ENCODE measurements around the gene TCEA3.

The TCEA3 gene

GRCh38 chr1:23392125-23392855 lies 32.3 kb downstream of the TCEA3 start:
- no peak for TF ChIP-seq CTCF (IDR thresholded peaks at IDR 0.05; ENCODE audit: extremely low read depth, missing control alignments)
- DNase-seq (ENCODE audit: low spot score), result no peak

GRCh38 chr1:23389837-23390321 lies 34.7 kb downstream of the TCEA3 start:
- no peak for DNase-seq (ENCODE audit: low spot score)
- TF ChIP-seq CTCF (IDR thresholded peaks at IDR 0.05; ENCODE audit: extremely low read depth, missing control alignments), result no peak

- TF ChIP-seq CTCF (IDR thresholded peaks at IDR 0.05; ENCODE audit: extremely low read depth, missing control alignments), result no peak
- no peak for DNase-seq (ENCODE audit: low spot score)
Observed at GRCh38 chr1:23387494-23387893, 37.1 kb downstream of the TCEA3 start.

GRCh38 chr1:23385119-23385621 lies 39.4 kb downstream of the TCEA3 start:
- no peak for TF ChIP-seq CTCF (IDR thresholded peaks at IDR 0.05; ENCODE audit: extremely low read depth, missing control alignments)

GRCh38 chr1:23384312-23385058 lies 40.1 kb downstream of the TCEA3 start:
- DNase-seq (ENCODE audit: low spot score), result no peak
- TF ChIP-seq CTCF (IDR thresholded peaks at IDR 0.05; ENCODE audit: extremely low read depth, missing control alignments), result no peak

More at GRCh38 chr1:23385119-23385621, 39.4 kb downstream of the TCEA3 start:
- DNase-seq (ENCODE audit: low spot score), result no peak

- TF ChIP-seq CTCF (IDR thresholded peaks at IDR 0.05; ENCODE audit: extremely low read depth, missing control alignments), result no peak
Observed at GRCh38 chr1:23383577-23384311, 40.8 kb downstream of the TCEA3 start.

More at GRCh38 chr1:23383577-23384311, 40.8 kb downstream of the TCEA3 start:
- no peak for DNase-seq (ENCODE audit: low spot score)

Measured in GM20000 (cell line).